ENCODE results near the gene PCOLCE2.

The PCOLCE2 gene

GRCh38 chr3:142894493-142894892 is 5.6 kb upstream of the PCOLCE2 start:
- no peak for DNase-seq (ENCODE audit: low read depth)
- H3K4me3 ChIP-seq (ENCODE audit: control insufficient read depth, low read depth, low read length) = no peak overlapping the region
- TF ChIP-seq, protein P1, sequence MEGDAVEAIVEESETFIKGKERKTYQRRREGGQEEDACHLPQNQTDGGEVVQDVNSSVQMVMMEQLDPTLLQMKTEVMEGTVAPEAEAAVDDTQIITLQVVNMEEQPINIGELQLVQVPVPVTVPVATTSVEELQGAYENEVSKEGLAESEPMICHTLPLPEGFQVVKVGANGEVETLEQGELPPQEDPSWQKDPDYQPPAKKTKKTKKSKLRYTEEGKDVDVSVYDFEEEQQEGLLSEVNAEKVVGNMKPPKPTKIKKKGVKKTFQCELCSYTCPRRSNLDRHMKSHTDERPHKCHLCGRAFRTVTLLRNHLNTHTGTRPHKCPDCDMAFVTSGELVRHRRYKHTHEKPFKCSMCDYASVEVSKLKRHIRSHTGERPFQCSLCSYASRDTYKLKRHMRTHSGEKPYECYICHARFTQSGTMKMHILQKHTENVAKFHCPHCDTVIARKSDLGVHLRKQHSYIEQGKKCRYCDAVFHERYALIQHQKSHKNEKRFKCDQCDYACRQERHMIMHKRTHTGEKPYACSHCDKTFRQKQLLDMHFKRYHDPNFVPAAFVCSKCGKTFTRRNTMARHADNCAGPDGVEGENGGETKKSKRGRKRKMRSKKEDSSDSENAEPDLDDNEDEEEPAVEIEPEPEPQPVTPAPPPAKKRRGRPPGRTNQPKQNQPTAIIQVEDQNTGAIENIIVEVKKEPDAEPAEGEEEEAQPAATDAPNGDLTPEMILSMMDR (IDR thresholded peaks at IDR 0.05; ENCODE audit: control insufficient read depth, insufficient read depth, low read depth, low read length, missing control alignments) = no peak

GRCh38 chr3:142892714-142893113 is 3.8 kb upstream of the PCOLCE2 start:
- TF ChIP-seq, protein P1 (IDR thresholded peaks at IDR 0.05; ENCODE audit: control insufficient read depth, insufficient read depth, low read depth, low read length, missing control alignments) = no peak
- DNase-seq (ENCODE audit: low read depth) = no peak
- H3K4me3 ChIP-seq (ENCODE audit: control insufficient read depth, low read depth, low read length) = no peak overlapping the region

- TF ChIP-seq, protein P1 (IDR thresholded peaks at IDR 0.05; ENCODE audit: control insufficient read depth, insufficient read depth, low read depth, low read length, missing control alignments) = no peak
- DNase-seq (ENCODE audit: low read depth) = peak; percentile 70
- no peak overlapping the region for H3K4me3 ChIP-seq (ENCODE audit: control insufficient read depth, low read depth, low read length)
Observed at GRCh38 chr3:142890592-142890991, 1.7 kb upstream of the PCOLCE2 start.

DNA sequence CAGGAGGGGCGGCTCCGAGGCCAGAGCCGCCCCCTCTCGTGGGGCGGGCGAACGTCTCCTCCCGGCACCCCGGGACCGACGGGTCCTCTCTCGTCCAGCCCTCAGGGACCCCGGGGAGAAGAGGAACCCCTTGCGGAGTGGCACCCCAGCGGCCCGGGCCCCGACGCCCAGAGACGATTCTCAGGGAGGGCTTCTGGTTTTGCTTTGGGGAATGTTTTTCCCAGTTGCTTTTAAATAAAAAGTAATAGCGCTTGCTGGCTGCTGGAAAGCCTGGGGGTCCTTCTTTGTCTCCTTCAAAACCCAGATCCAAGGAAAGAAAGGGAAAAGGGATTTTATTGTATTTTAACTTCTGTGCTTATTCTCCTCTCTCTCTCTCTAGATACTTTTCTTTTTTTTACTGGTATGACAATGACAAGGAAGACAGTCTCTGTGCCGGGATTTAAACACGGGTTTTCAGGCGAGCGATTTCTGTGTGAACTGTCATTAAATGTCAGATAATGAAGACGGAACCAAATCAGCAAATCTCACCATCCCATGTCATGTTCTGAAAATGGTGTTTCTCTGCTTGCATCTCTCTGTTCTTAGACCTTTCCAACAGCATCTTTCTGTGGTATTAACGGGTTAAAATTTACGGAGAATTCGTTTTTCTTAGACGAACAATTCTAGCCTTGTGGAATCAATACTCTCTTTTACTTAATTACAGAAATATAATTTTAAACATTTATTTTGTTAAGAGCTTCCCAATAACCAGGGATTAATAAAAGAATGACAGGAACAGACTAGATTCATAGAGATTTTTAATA is 530 bp upstream of the PCOLCE2 start:
- DNase-seq (ENCODE audit: low read depth) = no peak
- TF ChIP-seq, protein P1 (IDR thresholded peaks at IDR 0.05; ENCODE audit: control insufficient read depth, insufficient read depth, low read depth, low read length, missing control alignments) = no peak
- peak overlapping the region; percentile 72 for H3K4me3 ChIP-seq (ENCODE audit: control insufficient read depth, low read depth, low read length)

DNA sequence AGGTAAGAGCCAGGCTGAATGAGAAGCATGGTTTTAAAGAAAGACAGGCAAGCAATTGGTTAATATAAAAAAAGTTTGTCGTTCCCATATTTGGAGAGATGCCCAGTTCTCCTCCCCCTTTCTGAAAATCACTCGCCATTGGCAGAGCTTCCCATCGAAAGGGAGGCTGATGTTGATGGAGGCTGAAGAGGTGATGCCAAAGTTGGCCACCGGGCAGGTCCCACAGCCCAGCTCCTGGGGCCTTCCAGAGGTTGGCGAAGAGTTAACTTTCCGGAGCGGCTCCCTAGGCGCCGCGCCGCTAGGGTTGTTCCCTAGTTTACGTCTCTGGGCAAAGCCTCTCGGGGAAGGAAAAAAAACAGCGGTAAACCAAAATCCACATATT is 793 bp downstream of the PCOLCE2 start:
- TF ChIP-seq, protein P1 (IDR thresholded peaks at IDR 0.05; ENCODE audit: control insufficient read depth, insufficient read depth, low read depth, low read length, missing control alignments) = no peak
- no peak for DNase-seq (ENCODE audit: low read depth)
- peak overlapping the region; percentile 72 for H3K4me3 ChIP-seq (ENCODE audit: control insufficient read depth, low read depth, low read length)

GRCh38 chr3:142886940-142887339 is 1.9 kb downstream of the PCOLCE2 start:
- TF ChIP-seq, protein P1 (IDR thresholded peaks at IDR 0.05; ENCODE audit: control insufficient read depth, insufficient read depth, low read depth, low read length, missing control alignments) = no peak

More at GRCh38 chr3:142886940-142887339, 1.9 kb downstream of the PCOLCE2 start:
- peak; percentile 82 for DNase-seq (ENCODE audit: low read depth)
- no peak overlapping the region for H3K4me3 ChIP-seq (ENCODE audit: control insufficient read depth, low read depth, low read length)

All from AG09309 (cell line).